Inflammatory macrophage (primary cell): ENCODE measurements around the gene RASA4.
"Not testable (repeated sequence)": the region's sequence is repeated elsewhere in the genome, so short reads cannot be mapped to it uniquely, and the experiment has no call there.

Experiments
- DNase-seq, 2 donors: peaks; one replicate each; pipeline ENCODE4 v3.0.0-alpha.2; 2020 to 2022
- total RNA-seq, 18 experiments: gene quantifications; one replicate each; lab custom pipeline; 2026; ENCODE audit warnings: mixed read lengths in 6 of 18, inconsistent platforms in 2 of 18; lab: John Stamatoyannopoulos, UW

RASA4 gene
- total RNA-seq = 0.26 to 5.8 (median 1.7) reads per million in 18 experiments

DNA sequence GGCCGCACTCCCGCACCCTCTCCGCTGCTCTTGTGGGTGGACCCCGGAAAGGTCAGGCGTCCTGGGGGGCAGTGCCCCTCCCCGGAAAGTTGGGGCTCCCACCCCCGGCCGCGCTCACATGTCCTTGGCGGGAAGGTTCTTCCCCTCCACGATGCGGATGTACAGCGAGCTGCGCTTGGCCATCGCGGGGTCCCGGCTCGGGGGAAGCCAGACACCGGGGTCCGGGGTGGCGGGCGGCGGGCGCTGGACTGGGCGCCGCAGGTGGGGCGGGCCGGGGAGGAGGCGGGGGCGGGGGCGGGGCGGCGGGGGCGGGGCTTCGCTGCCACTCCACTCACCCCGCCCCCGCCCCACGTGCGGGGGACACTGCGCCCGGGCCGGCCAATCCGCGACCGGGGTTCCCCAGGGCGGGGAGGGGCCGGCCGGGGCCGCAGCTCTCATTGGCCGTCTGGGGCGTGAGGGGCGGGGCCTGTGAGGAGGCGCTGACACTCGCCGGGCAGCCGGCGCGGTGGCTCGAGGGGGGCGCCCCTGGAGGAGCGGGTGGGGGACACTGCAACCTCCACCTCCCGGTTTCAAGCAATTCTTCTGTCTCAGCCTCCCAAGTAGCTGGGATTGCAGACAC, at the start of gene RASA4:
Gene RASA4, minus strand, starts transcription at position 250 of the 619 bp plus-strand sequence. Its CDS starts 67 bp downstream, at position 183.
- DNase-seq = peak in 1 of 2 donors; percentile 22

GRCh38 chr7:102664765-102665164, 48.2 kb upstream of the RASA4 start:
- DNase-seq = not testable (repeated sequence)

GRCh38 chr7:102649924-102650323, 33.4 kb upstream of the RASA4 start, which contains the start of gene SPDYE2B:
TSS of gene SPDYE2B (plus strand) at chr7:102650319. CDS start at chr7:102652349, 2,030 bp downstream.
- DNase-seq = not testable (repeated sequence)

- DNase-seq = not testable (repeated sequence)
These were observed 31.3 kb upstream of the RASA4 start for GRCh38 chr7:102647813-102648212.

DNA sequence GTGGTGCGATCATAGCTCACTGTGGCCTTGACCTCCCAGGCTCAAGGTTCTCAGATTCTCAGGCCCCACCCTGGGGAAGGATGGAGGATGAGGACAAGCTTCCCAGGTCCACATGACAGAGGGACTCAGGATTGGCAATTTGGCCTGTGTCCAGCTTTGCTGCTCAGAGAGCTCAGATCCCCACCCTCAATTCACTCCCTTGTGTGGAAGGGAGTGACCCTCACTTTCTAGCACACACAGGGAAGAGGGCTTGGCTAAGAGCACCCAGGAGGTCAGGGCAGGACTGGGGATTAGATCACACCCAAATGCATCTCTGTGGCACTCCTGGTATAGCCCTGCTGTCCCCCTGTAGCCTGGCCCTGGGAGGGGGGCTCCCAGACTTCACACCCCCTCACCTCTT, 26.8 kb upstream of the RASA4 start:
- not testable (repeated sequence) for DNase-seq

- not testable (repeated sequence) for DNase-seq
These were observed 26.1 kb upstream of the RASA4 start, which contains the start of gene UPK3BL1 for GRCh38 chr7:102642691-102643090. TSS of gene UPK3BL1 (minus strand) at chr7:102642791. CDS start at chr7:102642741, 50 bp downstream.

- not testable (repeated sequence) for DNase-seq
These were observed 22.3 kb upstream of the RASA4 start for GRCh38 chr7:102638848-102639247.

DNA sequence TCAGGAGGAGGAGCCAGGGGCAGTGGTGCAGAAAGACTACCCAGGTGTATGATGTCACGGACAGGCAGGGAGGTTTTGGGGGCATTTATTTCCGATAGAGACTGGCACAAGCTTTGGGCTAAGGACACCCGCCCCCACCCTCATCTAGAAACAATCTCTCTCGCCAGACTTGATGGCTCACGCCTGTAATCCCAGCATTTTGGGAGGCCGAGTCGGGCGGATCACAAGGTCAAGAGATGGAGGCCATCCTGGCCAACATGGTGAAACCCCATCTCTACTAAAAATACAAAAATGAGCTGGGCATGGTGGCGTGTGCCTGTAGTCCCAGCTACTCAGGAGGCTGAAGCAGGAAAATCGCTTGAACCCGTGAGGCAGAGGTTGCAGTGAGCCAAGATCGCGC, 20.4 kb upstream of the RASA4 start:
- not testable (repeated sequence) for DNase-seq

DNA sequence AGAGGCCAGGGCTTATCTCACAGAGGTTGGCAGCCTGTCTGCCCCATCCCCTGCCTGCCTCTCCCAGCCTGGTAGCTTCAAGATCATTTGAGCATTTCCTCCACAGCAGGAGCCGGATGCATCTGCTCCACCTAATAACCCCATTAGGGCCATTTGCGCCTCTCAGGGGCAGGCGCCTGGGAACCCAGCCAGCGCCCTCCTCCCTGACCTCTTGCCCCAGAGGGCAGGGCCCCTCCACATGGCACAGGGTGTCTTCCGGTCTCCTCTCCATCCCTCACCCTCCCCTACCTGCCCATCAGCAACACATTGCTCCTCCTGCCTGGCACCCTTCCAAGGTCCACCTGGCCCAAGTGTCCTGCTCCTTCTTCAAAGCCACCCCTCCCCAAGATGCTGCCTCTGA, 18.8 kb upstream of the RASA4 start:
- DNase-seq = not testable (repeated sequence)

DNA sequence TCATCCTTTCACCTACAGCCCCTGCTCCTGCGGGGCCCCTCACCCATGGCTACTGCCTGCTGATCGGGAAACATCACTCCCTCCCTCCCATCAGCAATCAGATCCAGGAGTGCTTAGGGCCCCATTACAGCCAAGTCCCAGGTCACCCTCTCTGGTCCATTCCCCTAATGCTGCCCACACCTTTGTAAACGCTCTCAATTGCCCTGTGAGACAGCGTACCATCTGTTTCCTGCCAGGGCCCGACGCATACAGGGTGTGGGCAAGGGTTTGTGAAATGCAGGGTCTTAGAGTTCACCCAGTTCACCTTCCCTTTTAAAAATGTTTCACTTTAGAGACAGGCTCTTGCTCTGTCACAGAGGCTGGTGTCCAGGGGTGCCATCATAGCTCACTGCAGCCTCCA, 17.7 kb upstream of the RASA4 start:
- DNase-seq = not testable (repeated sequence)

- DNase-seq = not testable (repeated sequence)
These were observed 14.1 kb upstream of the RASA4 start for GRCh38 chr7:102630622-102631021.

DNA sequence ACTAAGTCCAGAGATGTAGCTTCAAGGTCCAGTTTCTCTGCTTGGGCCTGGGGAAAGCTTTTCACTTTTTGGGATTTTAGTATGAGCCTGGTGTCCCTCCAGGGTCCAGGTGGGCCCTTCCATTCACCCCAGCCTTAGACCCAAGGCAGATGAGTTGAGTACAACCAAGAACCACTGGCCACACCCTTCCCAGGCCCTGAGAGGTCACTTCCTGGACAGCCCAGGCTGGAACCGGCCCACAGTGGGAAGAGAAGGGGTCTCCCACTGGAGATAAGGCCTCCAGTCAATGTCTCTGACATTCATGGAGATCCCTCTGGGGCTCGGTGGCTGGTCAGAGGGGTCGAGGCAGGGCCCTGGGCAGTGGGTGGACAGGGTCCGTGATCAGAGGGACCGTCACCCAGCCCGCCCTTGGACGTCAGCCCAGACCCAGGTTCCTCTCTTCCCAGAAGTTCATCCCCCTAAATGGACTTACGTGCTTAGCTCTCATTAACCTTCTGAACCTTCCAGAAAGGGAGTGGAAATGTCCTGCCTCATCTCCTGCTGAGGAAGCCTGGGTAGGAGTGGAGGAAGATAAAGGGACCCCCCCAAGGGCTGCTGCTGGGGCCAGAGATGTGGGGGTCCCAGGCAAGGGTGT, 10.8 kb upstream of the RASA4 start:
- not testable (repeated sequence) for DNase-seq

GRCh38 chr7:102618122-102618521, 1.6 kb upstream of the RASA4 start:
- DNase-seq = not testable (repeated sequence)

DNA sequence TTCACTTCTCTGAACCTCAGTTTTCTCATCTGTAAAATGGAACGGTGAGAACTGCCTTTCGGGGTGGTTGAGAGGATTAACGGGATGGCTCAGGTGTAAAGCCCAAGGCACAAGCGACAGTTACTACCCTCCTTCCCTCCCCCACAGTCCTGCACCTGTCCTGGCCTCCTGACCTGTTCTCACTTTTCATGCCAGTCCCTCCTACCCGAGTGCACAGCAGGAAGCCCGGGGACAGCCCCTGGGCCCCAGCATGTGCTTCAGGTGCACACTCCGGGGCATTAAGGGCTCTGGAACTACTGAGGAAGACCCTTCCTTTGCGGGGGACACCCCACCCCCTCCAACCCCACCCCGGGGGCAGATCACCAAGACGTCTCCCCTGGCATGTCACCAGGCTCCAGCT, 626 bp downstream of the RASA4 start:
- not testable (repeated sequence) for DNase-seq

- not testable (repeated sequence) for DNase-seq
These were observed 1.7 kb downstream of the RASA4 start for GRCh38 chr7:102614873-102615272.

DNA sequence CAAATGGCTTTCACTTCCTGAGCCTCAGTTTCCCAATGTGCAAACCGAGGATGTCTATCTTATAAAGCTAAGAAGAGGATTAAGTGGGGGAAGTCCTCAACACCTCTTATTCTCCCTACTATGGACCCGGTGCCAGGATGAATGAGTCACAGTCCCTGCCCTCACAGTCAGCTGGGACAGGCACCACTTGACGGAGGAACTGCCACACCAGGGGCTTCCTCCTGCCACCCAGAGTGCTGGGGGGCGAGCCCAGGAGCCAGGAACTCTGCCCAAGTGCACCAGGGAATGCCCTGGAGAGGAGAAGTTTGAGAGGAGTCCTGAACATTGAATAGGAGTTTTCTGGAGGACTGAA, 2.2 kb downstream of the RASA4 start:
- DNase-seq = not testable (repeated sequence)

- not testable (repeated sequence) for DNase-seq
These were observed 2.8 kb downstream of the RASA4 start for GRCh38 chr7:102613575-102614345.

- peak; percentile 4 to 40 for DNase-seq
These were observed 4.8 kb downstream of the RASA4 start for GRCh38 chr7:102611675-102612325.

GRCh38 chr7:102611013-102611674, 5.4 kb downstream of the RASA4 start:
- DNase-seq = not testable (repeated sequence)

DNA sequence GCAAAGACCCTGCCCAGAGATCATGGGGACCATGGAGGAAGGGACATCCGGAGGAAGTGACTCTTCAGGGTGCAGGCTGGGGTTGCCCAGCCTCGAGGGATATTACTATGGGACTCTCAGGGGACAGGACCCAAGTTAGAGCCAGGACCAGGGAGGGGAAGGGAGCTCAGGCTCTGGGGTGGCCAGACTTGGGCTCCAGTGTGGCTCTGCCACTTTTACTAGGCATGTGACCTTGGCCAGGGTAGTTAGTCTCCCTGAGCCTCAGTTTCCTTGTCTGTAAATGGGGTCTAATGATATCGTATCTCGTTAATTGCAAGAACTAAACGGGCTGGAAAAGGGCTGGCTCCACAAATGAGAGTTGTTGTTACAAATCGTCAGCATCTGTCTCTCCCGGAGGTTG, 6.1 kb downstream of the RASA4 start:
- not testable (repeated sequence) for DNase-seq

DNA sequence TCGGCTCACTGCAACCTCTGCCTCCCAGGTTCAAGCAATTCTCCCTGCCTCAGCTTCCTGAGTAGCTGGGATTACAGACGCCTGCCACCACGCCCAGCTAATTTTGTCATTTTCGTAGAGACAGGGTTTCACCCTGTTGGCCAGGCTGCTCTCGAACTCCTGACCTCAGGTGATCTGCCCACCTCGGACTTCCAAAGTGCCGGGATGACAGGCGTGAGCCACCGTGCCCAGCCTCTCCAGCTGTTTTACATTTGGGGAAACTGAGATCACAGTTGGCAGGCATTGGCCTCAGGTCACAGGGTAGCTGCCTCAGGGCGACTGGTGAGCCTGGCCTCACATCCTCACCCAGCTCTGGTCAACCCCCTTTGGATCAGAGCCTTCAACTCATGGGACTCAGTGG, 6.8 kb downstream of the RASA4 start:
- not testable (repeated sequence) for DNase-seq

- not testable (repeated sequence) for DNase-seq
These were observed 9.7 kb downstream of the RASA4 start for GRCh38 chr7:102606848-102607247.
